ENCODE measurements around the gene KRTAP4-7.
"Not testable (repeated sequence)": the region's sequence is repeated elsewhere in the genome, so short reads cannot be mapped to it uniquely, and the experiment has no call there.

The KRTAP4-7 gene

GRCh38 chr17:41084100-41084856, at the start of gene KRTAP4-7:
KRTAP4-7 (plus strand) TSS chr17:41084150; CDS start chr17:41084207, 57 bp downstream.
- not testable (repeated sequence) for DNase-seq (ENCODE audit: low spot score)

- not testable (repeated sequence) for DNase-seq (ENCODE audit: low spot score)
Measured at GRCh38 chr17:41034346-41034935, 49.5 kb upstream of the KRTAP4-7 start, which contains the start of gene KRTAP1-3. KRTAP1-3 (minus strand) TSS chr17:41034874; CDS start chr17:41034821, 53 bp downstream.

GRCh38 chr17:41037853-41038350, 46.0 kb upstream of the KRTAP4-7 start:
- no peak for DNase-seq (ENCODE audit: low spot score)

GRCh38 chr17:41040783-41041571, 43.0 kb upstream of the KRTAP4-7 start, which contains the start of gene KRTAP1-1:
KRTAP1-1 (minus strand) TSS chr17:41041450; CDS start chr17:41041397, 53 bp downstream.
- DNase-seq (ENCODE audit: low spot score) = not testable (repeated sequence)

DNA sequence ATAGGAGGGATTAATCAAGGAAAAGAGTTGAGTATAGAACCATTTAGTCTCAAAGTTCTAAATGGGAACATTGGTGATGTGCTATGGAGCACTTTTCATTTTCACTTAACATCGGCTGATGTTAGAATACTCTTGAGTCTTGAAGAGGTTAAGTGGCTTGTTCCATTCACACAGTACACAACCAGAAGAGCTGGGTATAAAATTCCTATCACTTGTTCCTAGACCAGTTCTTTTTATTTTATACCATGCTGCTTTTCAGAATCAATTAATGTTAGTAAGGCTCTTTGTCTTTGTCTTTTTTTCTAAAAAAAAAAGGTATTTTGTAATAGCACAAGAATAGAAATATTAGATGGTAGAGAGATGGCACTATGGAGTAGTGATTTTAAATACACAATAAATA, 41.0 kb upstream of the KRTAP4-7 start:
- no peak for DNase-seq (ENCODE audit: low spot score)

DNA sequence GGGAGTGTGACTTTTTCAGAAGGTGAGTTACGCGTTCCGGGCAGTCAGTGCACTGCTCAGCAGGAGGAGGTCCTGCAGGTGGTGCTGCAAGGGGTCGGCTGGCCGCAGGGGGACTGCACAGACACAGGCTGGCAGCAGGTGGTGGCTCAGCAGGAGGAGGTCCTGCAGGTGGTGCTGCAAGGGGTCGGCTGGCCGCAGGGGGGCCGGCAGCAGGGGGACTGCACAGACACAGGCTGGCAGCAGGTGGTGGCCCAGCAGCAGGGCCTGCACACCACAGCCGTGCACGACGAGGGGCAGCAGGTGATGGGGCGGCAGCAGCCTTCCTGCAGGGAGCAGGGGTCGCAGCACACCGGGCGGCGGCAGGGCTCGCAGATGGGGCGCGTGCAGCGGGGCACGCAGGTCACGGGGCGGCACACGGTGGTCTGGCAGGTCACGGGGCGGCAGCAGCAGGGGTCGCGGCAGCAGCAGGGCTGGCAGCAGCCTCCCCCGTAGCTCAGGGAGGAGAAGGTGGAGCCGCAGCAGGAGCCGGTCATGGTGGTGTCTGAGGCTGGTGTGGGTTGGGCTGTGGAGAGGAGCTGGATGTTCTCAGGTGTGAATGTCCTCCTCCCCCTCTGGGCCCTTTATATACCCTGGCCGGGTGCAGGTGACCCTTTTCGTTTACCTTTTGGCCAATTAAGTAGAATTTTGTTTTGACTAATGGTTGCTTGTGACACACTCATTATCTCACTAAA, 37.0 kb upstream of the KRTAP4-7 start, which contains the start of gene KRTAP2-1:
TSS of gene KRTAP2-1 (minus strand) at position 582 of the 731 bp plus-strand sequence. CDS start at position 533, 49 bp downstream.
- not testable (repeated sequence) for DNase-seq (ENCODE audit: low spot score)

GRCh38 chr17:41048441-41048840, 35.5 kb upstream of the KRTAP4-7 start:
- no peak for DNase-seq (ENCODE audit: low spot score)

DNA sequence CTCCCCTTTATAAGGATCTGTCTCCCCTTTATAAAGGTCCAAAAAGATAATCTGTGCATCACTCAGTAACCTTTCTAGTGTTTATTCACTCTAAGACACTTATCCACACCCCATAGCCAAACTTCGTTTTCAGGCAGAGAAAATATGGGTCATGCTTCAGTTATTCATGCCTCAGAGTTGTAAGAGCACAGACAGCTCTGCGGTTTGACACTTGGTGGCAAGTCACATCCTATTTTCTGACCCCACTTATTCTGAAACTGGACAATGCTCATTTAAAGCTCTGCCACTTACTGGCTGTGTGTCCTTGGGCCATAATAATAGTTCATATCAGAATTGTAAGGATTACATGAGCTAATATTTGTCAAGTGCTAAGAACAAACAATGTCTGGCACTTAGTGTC, 34.8 kb upstream of the KRTAP4-7 start:
- no peak for DNase-seq (ENCODE audit: low spot score)

DNA sequence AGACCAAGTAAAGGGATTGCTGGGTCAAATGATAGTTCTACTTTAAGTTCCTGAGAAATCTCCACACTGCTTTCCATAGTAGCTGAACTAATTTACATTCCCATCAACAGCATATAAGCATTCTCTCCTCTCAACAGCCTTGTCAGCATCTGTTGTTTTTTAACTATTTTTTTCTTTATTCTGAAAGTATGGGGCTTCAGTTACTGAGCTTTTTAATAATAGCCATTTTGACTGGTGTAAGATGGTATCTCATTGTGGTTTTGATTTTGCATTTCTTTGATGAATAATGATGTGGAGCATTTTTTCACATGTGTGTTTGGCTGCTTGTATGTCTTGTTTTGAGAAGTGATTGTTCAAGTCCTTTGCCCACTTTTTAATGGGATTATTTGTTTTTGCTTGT, 31.4 kb upstream of the KRTAP4-7 start:
- DNase-seq (ENCODE audit: low spot score) = no peak

GRCh38 chr17:41054025-41054424, 29.9 kb upstream of the KRTAP4-7 start:
- no peak for DNase-seq (ENCODE audit: low spot score)

GRCh38 chr17:41054556-41054955, 29.4 kb upstream of the KRTAP4-7 start:
- DNase-seq (ENCODE audit: low spot score) = not testable (repeated sequence)

DNA sequence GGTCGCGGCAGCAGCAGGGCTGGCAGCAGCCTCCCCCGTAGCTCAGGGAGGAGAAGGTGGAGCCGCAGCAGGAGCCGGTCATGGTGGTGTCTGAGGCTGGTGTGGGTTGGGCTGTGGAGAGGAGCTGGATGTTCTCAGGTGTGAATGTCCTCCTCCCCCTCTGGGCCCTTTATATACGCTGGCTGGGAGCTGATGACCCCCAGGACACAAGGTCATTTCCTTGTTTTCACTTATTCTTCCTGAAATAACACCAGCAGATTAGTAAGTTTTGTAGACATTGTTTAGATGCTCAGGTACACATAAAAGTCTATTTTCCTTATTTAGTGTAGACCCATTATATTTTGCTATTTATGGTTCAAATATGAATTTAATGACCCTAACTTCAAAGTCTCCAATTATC, 28.8 kb upstream of the KRTAP4-7 start, which contains the start of gene KRTAP2-2:
TSS of gene KRTAP2-2 (minus strand) at position 101 of the 400 bp plus-strand sequence. CDS start at position 82, 19 bp downstream.
- not testable (repeated sequence) for DNase-seq (ENCODE audit: low spot score)

GRCh38 chr17:41057547-41057946, 26.4 kb upstream of the KRTAP4-7 start:
- DNase-seq (ENCODE audit: low spot score) = no peak

GRCh38 chr17:41058741-41059140, 25.2 kb upstream of the KRTAP4-7 start:
- DNase-seq (ENCODE audit: low spot score) = no peak

- DNase-seq (ENCODE audit: low spot score) = not testable (repeated sequence)
Measured at GRCh38 chr17:41059276-41060051, 24.5 kb upstream of the KRTAP4-7 start.

DNA sequence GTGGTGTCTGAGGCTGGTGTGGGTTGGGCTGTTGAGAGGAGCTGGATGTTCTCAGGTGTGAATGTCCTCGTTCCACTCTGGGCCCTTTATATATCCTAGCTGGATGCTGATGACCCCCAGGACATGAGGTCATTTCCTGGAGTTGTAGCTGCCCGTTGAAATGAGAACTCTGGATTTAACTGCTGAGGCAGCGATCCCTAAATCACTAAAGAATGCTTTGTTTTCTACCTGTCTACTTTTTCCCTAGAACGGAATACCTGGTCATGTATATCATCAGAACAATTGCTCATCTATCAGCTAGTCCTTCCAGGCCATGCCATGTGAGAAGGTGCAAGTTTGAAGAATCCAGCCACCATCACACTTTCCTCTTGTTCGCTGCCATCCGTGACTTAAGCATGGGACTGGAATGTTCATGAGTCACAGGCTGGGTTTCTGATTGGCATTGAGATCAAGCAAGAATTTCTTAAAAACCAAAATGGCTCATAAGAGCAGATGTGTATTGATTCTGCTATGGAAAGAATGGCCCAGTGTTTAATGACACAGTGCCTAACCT, 23.8 kb upstream of the KRTAP4-7 start, which contains the start of gene KRTAP2-3:
TSS of gene KRTAP2-3 (minus strand) at position 63 of the 553 bp plus-strand sequence. CDS start 64 bp downstream, outside the sequence.
- no peak for DNase-seq (ENCODE audit: low spot score)

GRCh38 chr17:41061964-41062363, 22.0 kb upstream of the KRTAP4-7 start:
- DNase-seq (ENCODE audit: low spot score) = no peak

GRCh38 chr17:41063449-41063848, 20.5 kb upstream of the KRTAP4-7 start:
- DNase-seq (ENCODE audit: low spot score) = no peak

- DNase-seq (ENCODE audit: low spot score) = no peak
Measured at GRCh38 chr17:41064301-41064700, 19.6 kb upstream of the KRTAP4-7 start.

Data from cerebellar cortex (tissue), 1 donor.